K562 (cell line): ENCODE results near the gene CALD1. TPM values are rescaled to one million over a fixed set of nuclear protein-coding genes. Genes with fewer than 3 reads are reported as not detected.
A peak's percentile ranks its signal among the peaks of the same experiment; 100 is the strongest.

Source experiments
- EHMT2 ChIP-seq: fragments of 450-650 bp; IDR thresholded peaks from 2 replicates; pipeline ENCODE4 v1.6.1; 2018; ENCODE audit warnings: antibody characterized with exemption
- FOXJ2 ChIP-seq: fragments of 200-800 bp; sonication (Bioruptor generic); IDR thresholded peaks from 2 replicates; pipeline ENCODE4 v1.6.1; 2016; ENCODE audit warnings: missing genetic modification characterization, missing compliant biosample characterization
- KDM1A ChIP-seq, 2 experiments: fragments of 450-650 bp; IDR thresholded peaks; 2 replicates each; pipeline ENCODE4 v1.6.1; 2016; ENCODE audit warnings: mild to moderate bottlenecking in 2 of 2
- NFYB ChIP-seq: IDR thresholded peaks from 2 replicates; pipeline ENCODE4 v1.6.1; 2011; ENCODE audit warnings: mild to moderate bottlenecking, moderate library complexity; ENCODE audit not compliant: insufficient read length; ENCODE audit errors: extremely low read depth
- NR0B1 ChIP-seq: fragments of 450-650 bp; IDR thresholded peaks from one replicate; pipeline ENCODE4 v1.6.1; 2018; ENCODE audit warnings: mild to moderate bottlenecking, moderate library complexity; ENCODE audit not compliant: partially characterized antibody
- REST ChIP-seq, 2 experiments: fragments of 450-650 bp; formaldehyde crosslinking in 1 of 2; IDR thresholded peaks; 2 replicates each; pipeline versions ENCODE4 v1.4.0 to v1.6.1; 2014 to 2020; ENCODE audit warnings: mild to moderate bottlenecking in 2 of 2, borderline replicate concordance in 1 of 2, low read depth in 1 of 2
- SNIP1 ChIP-seq: fragments of 450-650 bp; IDR thresholded peaks from 2 replicates; pipeline ENCODE4 v1.7.1; 2017; ENCODE audit warnings: low read depth, mild to moderate bottlenecking
- THAP7 ChIP-seq: fragments of 250-450 bp; sonication (Bioruptor Pico); IDR thresholded peaks from 2 replicates; pipeline ENCODE4 v1.5.0; 2021
- XRCC5 ChIP-seq: fragments of 200-400 bp; formaldehyde crosslinking; IDR thresholded peaks from 2 replicates; pipeline ENCODE4 v1.6.1; 2017; ENCODE audit warnings: low read depth, mild to moderate bottlenecking, low read length
- ZSCAN32 ChIP-seq: fragments of 450-650 bp; formaldehyde crosslinking; IDR thresholded peaks from 2 replicates; pipeline ENCODE4 v1.4.0; 2020; ENCODE audit warnings: mild to moderate bottlenecking, moderate library complexity
- polyA plus RNA-seq, 8 experiments: library from polyadenylated mRNA; depleted of rRNA in 4 of 8; stranded (reverse) in 5 of 8; unstranded in 3 of 8; fragments of >200 nt; fragmentation: Nextera tagmentation in 2 of 8; fragmentation: Illumina TruSeq in 1 of 8; extraction: Ambion mirVana in 2 of 8; extraction: Trizol in 1 of 8; gene quantifications; 2 replicates each; pipeline versions ENCODE4 v1.2.1 to v1.2.3, GENCODE V29; 2011 to 2014; ENCODE audit warnings: inconsistent platforms in 1 of 8, missing spikeins in 1 of 8
- total RNA-seq, 7 experiments: library from RNA; depleted of rRNA in 6 of 7; stranded (reverse); fragments of >200 nt in 6 of 7; fragmentation: Illumina TruSeq in 2 of 7; extraction: Trizol in 2 of 7; gene quantifications; 2 replicates each; pipeline versions ENCODE4 v1.2.1 to v1.2.3, GENCODE V29; 2011 to 2021; ENCODE audit warnings: low replicate concordance in 1 of 7
- TF ChIP-seq, protein P1 (sequence below), 3 experiments: IDR thresholded peaks in 2 of 3; conservative IDR thresholded peaks in 1 of 3; 2 replicates each; pipeline ENCODE4 v1.5.1; 2011 to 2012; ENCODE audit warnings: low read length in 3 of 3, mild to moderate bottlenecking in 3 of 3, control low read depth in 2 of 3, improper control_type of control experiment in 1 of 3, inconsistent platforms in 1 of 3, low read depth in 1 of 3, mixed read lengths in 1 of 3, moderate library complexity in 1 of 3; ENCODE audit not compliant: insufficient read depth in 2 of 3
- TF ChIP-seq, protein P2 (sequence below), 2 experiments: fragments of 450-650 bp; IDR thresholded peaks; 2 replicates each; pipeline ENCODE4 v1.6.1; 2016

The CALD1 gene
- total and polyA plus RNA-seq, 9 of the 15 experiments (the other 6 are each of a cell fraction or from before 2014, with no cell fraction given): 0.40 TPM; not detected in 8

GRCh38 chr7:134750083-134751062 is 29.1 kb upstream of the CALD1 start (continued):
- TF ChIP-seq REST (IDR thresholded peaks at IDR 0.05; ENCODE audit: borderline replicate concordance) (peak; percentile 54), REST (CRISPR knock-in tag; IDR thresholded peaks at IDR 0.05; ENCODE audit: low read depth) (no peak), THAP7 (CRISPR knock-in tag) (no peak), NFYB (no peak), EHMT2 (0 out of 2 replicates have a peak, but pooled peaks have one; percentile 31), ZSCAN32 (CRISPR knock-in tag) (no peak), XRCC5 (peak; percentile 76; the same call in 1 of the 2 replicates), FOXJ2 (tag) (no peak), SNIP1 (no peak), NR0B1 (no peak), KDM1A (IDR thresholded peaks at IDR 0.05) (no peak)
- TF ChIP-seq, protein P1, sequence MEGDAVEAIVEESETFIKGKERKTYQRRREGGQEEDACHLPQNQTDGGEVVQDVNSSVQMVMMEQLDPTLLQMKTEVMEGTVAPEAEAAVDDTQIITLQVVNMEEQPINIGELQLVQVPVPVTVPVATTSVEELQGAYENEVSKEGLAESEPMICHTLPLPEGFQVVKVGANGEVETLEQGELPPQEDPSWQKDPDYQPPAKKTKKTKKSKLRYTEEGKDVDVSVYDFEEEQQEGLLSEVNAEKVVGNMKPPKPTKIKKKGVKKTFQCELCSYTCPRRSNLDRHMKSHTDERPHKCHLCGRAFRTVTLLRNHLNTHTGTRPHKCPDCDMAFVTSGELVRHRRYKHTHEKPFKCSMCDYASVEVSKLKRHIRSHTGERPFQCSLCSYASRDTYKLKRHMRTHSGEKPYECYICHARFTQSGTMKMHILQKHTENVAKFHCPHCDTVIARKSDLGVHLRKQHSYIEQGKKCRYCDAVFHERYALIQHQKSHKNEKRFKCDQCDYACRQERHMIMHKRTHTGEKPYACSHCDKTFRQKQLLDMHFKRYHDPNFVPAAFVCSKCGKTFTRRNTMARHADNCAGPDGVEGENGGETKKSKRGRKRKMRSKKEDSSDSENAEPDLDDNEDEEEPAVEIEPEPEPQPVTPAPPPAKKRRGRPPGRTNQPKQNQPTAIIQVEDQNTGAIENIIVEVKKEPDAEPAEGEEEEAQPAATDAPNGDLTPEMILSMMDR (IDR thresholded peaks at IDR 0.05 in 2 of 3, conservative IDR thresholded peaks at IDR 0.05 in 1 of 3; ENCODE audit: insufficient read depth in 2 of 3, low read depth in 1 of 3, low read length in 3 of 3): peak; percentile 86 to 99 (median 92)
- TF ChIP-seq, protein P2, sequence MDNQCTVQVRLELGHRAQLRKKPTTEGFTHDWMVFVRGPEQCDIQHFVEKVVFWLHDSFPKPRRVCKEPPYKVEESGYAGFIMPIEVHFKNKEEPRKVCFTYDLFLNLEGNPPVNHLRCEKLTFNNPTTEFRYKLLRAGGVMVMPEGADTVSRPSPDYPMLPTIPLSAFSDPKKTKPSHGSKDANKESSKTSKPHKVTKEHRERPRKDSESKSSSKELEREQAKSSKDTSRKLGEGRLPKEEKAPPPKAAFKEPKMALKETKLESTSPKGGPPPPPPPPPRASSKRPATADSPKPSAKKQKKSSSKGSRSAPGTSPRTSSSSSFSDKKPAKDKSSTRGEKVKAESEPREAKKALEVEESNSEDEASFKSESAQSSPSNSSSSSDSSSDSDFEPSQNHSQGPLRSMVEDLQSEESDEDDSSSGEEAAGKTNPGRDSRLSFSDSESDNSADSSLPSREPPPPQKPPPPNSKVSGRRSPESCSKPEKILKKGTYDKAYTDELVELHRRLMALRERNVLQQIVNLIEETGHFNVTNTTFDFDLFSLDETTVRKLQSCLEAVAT (IDR thresholded peaks at IDR 0.05): no peak
